Bronchus fibroblast of lung (primary cell): ENCODE data around the gene PDGFRA. TPM values are rescaled to one million over a fixed set of nuclear protein-coding genes. Genes with fewer than 3 reads are reported as not detected.

ENCODE experiments used
- total RNA-seq: library from RNA; depleted of rRNA; stranded (reverse); fragments of >200 nt; gene quantifications from 2 replicates; pipeline ENCODE4 v1.2.3, GENCODE V29; 2015

PDGFRA gene
- 61.5 and 69.4 TPM in 2 replicates for total RNA-seq

DNA sequence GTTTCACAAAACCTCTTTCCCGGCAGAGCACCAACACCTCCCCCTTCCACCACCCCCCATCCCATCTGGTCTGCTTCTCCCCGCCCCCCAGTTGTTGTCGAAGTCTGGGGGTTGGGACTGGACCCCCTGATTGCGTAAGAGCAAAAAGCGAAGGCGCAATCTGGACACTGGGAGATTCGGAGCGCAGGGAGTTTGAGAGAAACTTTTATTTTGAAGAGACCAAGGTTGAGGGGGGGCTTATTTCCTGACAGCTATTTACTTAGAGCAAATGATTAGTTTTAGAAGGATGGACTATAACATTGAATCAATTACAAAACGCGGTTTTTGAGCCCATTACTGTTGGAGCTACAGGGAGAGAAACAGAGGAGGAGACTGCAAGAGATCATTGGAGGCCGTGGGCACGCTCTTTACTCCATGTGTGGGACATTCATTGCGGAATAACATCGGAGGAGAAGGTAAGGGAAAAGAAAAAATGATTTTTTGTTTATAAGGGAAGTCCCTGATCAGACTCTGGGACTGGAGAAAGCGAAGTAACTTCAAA is at the start of gene PDGFRA:
Gene PDGFRA, plus strand, starts transcription at position 333 of the 541 bp plus-strand sequence. CDS start 29,476 bp downstream, outside the sequence.

Other genes with a start within 250 kb of the PDGFRA start
- gene CHIC2, start 164.7 kb upstream of the PDGFRA start, total RNA-seq, result 26.3 and 34.1 TPM in 2 replicates
- gene GSX2, start 129.1 kb upstream of the PDGFRA start, total RNA-seq, result not detected in 2 replicates